Urinary bladder (tissue), 4 donors: ENCODE results near the gene THBD. TPM values are rescaled to one million over a fixed set of nuclear protein-coding genes. Genes with fewer than 3 reads are reported as not detected.

ENCODE experiments used
- DNase-seq: peaks from one replicate; pipeline ENCODE4 v3.0.0-alpha.2; 2015; ENCODE audit errors: extremely low spot score
- H3K27ac ChIP-seq: one replicate; pipeline ENCODE4 v1.5.1; 2013; ENCODE audit warnings: low read depth, mild to moderate bottlenecking, moderate library complexity
- H3K36me3 ChIP-seq: one replicate; pipeline ENCODE4 v1.6.1; 2013; ENCODE audit warnings: mild to moderate bottlenecking, moderate library complexity; ENCODE audit not compliant: insufficient read depth
- H3K4me1 ChIP-seq: one replicate; pipeline ENCODE4 v1.6.1; 2013; ENCODE audit warnings: mild to moderate bottlenecking, moderate library complexity; ENCODE audit not compliant: insufficient read depth
- H3K4me3 ChIP-seq: one replicate; pipeline ENCODE4 v1.5.1; 2013; ENCODE audit warnings: low read depth, low read length
- WGBS: extraction: QIAGEN DNeasy Blood & Tissue Kit; methylation state at CpG from one replicate; pipeline ENCODE4 v1.1.7; 2013; 5-methylcytosine and 5-hydroxymethylcytosine counted together
- polyA plus RNA-seq: library from polyadenylated mRNA; stranded (reverse); fragments of 200-250 nt; gene quantifications from one replicate; pipeline ENCODE4 v1.2.3, GENCODE V29; 2013
- total RNA-seq: library from RNA; depleted of rRNA; stranded (reverse); fragments of >200 nt; gene quantifications from one replicate; pipeline ENCODE4 v1.2.3, GENCODE V29; 2014
- donor health status: healthy with polysubstance abuse.
- donor health status: healthy.

THBD gene, protein sequence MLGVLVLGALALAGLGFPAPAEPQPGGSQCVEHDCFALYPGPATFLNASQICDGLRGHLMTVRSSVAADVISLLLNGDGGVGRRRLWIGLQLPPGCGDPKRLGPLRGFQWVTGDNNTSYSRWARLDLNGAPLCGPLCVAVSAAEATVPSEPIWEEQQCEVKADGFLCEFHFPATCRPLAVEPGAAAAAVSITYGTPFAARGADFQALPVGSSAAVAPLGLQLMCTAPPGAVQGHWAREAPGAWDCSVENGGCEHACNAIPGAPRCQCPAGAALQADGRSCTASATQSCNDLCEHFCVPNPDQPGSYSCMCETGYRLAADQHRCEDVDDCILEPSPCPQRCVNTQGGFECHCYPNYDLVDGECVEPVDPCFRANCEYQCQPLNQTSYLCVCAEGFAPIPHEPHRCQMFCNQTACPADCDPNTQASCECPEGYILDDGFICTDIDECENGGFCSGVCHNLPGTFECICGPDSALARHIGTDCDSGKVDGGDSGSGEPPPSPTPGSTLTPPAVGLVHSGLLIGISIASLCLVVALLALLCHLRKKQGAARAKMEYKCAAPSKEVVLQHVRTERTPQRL
- total RNA-seq (11.1 TPM), polyA plus RNA-seq (55.0 TPM)

DNA sequence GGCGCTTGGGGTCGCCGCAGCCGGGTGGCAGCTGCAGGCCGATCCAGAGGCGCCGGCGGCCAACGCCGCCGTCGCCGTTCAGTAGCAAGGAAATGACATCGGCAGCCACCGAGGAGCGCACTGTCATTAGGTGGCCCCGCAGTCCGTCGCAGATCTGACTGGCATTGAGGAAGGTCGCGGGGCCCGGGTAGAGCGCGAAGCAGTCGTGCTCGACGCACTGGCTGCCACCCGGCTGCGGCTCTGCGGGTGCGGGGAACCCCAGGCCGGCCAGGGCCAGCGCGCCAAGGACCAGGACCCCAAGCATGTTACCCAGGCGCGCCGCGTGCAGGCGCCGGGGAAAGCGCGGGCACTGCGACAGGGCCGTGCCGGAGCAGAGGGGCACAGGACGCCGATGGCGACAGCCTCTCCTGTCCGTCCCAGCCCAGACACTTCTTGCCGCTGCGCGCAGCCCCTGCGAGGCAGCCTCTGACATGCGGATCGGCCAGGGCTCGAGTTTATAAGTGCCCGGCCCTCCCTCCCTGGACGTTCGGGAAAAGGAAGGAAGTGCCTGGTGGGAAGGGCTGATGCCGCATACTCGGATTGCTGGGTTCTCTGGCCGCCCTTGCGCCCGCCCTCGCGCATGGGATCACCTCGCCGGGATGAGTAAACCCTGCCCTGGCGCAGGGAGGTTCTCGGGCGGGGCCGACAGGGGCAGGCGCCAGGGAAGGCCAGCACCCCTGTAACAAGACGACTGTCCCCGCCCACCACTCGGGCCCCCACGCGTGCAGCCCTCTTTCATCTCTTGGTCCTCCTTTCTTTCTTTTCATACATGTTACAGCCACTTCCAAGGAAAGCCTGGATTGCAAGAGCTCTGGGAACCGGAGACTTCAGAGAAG is at the start of gene THBD:
THBD (minus strand) TSS at position 472 of the 875 bp plus-strand sequence; CDS start at position 304, 168 bp downstream.
- no peak for DNase-seq
- WGBS: under 1% methylated on average over 79 of the region's 79 CpGs
- H3K27ac ChIP-seq: peak within 1 kb of the TSS; percentile 75
- H3K4me3 ChIP-seq: peak within 1 kb of the TSS; percentile 38
- no peaks in the 10 kb centered on the region for H3K4me1 ChIP-seq
- no peaks in the 10 kb centered on the region for H3K36me3 ChIP-seq

GRCh38 chr20:23097636-23098580 is 48.4 kb upstream of the THBD start:
- no peaks in the 10 kb centered on the region for H3K4me1 ChIP-seq

GRCh38 chr20:23096986-23097520 is 47.6 kb upstream of the THBD start:
- Histone ChIP-seq H3K4me3 (no peak overlapping the region), H3K36me3 (no peaks in the 10 kb centered on the region), H3K27ac (no peak overlapping the region), H3K4me1 (no peaks in the 10 kb centered on the region)
- 79% methylated on average over 11 of the region's 11 CpGs for WGBS
- no peak for DNase-seq

More at GRCh38 chr20:23097636-23098580, 48.4 kb upstream of the THBD start:
- WGBS: 87% methylated on average over 16 of the region's 16 CpGs
- H3K27ac ChIP-seq: no peak overlapping the region
- H3K36me3 ChIP-seq: no peaks in the 10 kb centered on the region
- no peak overlapping the region for H3K4me3 ChIP-seq
- no peak for DNase-seq

DNA sequence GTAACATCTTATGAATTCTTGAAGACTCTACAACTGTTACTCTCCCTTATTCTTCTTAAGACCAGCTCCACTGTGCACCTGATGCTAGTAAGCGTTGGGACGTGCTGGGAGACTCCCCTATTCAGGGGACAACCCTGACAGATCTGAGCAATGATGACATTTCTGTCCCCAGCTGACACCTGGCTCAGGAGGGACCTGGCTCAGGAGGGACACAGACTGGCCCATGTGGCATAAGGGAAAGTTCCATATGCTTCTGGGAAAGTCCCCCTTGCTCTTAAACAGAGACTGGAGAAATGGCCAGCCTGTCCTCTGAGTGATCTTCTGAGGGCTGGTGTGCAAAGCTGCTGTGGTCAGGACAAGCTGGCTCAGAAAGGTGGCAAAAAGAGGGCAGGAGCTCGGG is 46.6 kb upstream of the THBD start:
- 94% methylated on average over 3 of the region's 3 CpGs for WGBS
- no peak overlapping the region for H3K27ac ChIP-seq

DNA sequence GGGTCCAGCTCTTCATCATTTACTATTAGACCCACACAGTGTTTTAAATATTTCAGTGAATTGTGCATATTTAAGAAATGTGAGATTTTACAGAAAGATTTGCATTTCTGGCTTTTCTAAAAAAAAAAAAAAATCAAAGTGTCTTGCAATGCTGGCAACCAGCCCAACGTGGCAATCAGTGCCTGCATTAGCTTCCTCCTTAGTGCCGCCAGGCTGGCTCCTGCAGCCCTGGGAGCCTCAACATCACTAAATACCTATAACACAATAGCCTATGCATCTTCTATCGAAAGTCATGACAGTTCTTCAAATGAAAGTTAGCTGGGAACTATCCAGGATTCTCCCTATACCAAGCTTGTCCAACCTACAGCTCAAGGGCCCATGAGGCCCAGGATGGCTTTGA is 46.0 kb upstream of the THBD start:
- DNase-seq: no peak
- Histone ChIP-seq H3K4me3 (no peak overlapping the region), H3K36me3 (no peaks in the 10 kb centered on the region), H3K27ac (no peak overlapping the region), H3K4me1 (no peaks in the 10 kb centered on the region)
- 75% methylated on average over 3 of the region's 3 CpGs for WGBS

More for the DNA sequence above, 46.6 kb upstream of the THBD start:
- Histone ChIP-seq H3K4me1 (no peaks in the 10 kb centered on the region), H3K36me3 (no peaks in the 10 kb centered on the region), H3K4me3 (no peak overlapping the region)
- DNase-seq: no peak

DNA sequence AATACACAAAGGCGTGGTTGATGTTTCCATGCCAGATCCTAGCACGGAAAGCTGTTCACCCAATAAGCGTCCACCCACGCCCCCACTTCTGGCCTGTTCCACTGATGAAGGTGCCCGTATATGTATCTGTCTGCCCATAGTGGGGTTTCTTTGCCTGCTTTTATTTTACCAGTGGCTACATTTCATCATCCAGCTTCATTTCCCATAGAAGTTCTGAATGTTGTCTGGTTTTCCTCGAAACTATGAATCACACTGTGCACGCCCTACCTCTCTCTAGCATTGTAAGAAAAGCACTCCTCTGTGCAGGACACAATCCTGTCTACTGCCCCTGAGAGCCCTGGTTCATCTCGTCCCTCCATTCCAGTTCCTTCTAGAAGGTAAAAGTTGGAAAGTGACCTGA is 45.5 kb upstream of the THBD start:
- no peak overlapping the region for H3K27ac ChIP-seq
- 91% methylated on average over 8 of the region's 8 CpGs for WGBS
- H3K36me3 ChIP-seq: no peaks in the 10 kb centered on the region
- no peak overlapping the region for H3K4me3 ChIP-seq
- H3K4me1 ChIP-seq: no peaks in the 10 kb centered on the region
- no peak for DNase-seq

DNA sequence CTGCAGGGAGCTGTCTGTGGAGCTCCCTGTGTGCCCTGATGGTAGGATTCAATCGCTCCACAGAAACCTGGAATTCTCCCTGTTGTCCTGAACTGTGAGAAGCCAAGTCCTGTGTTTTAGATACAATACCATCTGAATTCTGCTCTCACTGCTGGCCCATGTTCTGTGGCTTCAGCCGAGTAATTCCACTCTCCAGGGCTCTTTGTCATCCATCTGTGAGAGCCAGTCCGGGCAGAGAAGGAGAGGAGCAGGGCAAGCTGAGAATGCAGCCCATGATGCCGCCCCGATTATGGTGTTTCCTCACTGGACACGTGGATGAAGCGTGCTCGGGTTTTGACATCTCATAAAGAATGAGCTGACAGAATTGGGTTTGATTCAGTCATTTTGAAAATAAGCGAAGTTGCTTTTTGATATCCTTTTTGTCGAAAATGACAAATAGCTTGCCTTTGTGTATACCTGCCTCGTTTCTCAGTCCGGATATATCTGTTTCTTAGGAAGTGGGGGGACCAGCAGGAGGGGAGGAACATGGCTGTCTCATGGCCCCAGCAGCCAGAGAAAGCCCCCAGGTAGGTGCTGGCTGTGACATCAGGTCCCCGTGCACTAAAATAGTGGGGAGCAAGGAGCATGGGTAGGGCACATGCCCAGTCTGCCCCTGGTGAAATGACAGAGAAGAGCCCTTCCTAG is 44.9 kb upstream of the THBD start:
- Histone ChIP-seq H3K4me3 (no peak overlapping the region), H3K4me1 (no peaks in the 10 kb centered on the region), H3K27ac (no peak overlapping the region), H3K36me3 (no peaks in the 10 kb centered on the region)
- no peak for DNase-seq
- WGBS: 87% methylated on average over 13 of the region's 13 CpGs

GRCh38 chr20:23093613-23094012 is 44.1 kb upstream of the THBD start:
- H3K4me3 ChIP-seq: no peak overlapping the region
- no peak overlapping the region for H3K27ac ChIP-seq
- no peak for DNase-seq
- WGBS: 65% methylated on average over 3 of the region's 3 CpGs
- no peaks in the 10 kb centered on the region for H3K4me1 ChIP-seq
- H3K36me3 ChIP-seq: no peaks in the 10 kb centered on the region

DNA sequence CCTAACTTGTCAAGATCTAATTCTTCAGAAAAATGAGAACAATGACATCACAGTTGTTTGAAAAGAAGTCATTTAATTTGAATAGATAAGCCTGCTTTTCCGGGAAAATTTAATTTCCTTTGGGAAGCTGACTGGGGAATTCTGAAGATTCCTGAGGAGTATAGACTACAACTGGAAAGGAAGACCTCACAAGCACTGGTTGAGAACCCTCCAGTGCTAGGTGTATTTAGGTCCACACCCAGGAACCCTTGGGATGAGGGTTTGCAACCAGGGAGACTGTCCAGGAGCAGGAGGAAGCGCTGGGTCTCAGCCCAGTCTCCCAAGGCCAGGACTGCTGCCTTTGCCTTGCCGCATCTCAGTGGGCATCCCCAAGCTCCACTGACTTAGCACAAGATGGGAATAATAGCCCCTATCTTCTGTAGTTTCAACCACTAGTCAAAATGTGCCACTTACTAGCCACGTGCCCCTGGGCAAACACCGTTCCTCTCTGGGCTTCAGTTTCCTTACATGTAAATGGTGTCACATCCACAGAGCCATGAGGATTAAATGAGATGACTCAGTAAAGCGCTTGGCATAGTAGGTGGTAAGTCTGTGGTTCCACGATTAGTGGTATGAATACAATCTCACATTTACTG is 43.5 kb upstream of the THBD start:
- no peak overlapping the region for H3K4me3 ChIP-seq
- WGBS: 81% methylated on average over 7 of the region's 7 CpGs

DNA sequence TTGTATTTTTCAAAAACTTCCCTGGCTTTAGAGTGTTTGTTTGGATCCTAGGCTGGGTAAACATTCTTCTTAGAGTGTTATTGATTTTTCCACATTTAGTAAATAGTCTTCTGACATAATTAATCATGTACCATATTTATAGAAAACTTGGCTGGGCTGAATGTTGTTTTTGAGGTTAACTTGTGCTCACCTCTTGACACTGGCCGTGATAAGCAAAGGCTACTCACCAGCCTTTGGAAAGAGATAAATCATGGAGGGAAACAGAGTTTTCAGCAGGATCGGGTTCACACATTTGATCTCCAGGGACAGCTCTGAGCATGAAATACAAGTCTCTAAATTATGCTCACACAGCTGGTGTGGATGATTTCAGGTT is 42.9 kb upstream of the THBD start:
- DNase-seq: no peak
- no peak overlapping the region for H3K27ac ChIP-seq
- H3K4me1 ChIP-seq: no peaks in the 10 kb centered on the region
- no peak overlapping the region for H3K4me3 ChIP-seq
- 53% methylated on average over 2 of the region's 2 CpGs for WGBS
- H3K36me3 ChIP-seq: no peaks in the 10 kb centered on the region

More for the DNA sequence above, 43.5 kb upstream of the THBD start:
- DNase-seq: no peak
- no peaks in the 10 kb centered on the region for H3K36me3 ChIP-seq
- H3K4me1 ChIP-seq: no peaks in the 10 kb centered on the region
- H3K27ac ChIP-seq: no peak overlapping the region

DNA sequence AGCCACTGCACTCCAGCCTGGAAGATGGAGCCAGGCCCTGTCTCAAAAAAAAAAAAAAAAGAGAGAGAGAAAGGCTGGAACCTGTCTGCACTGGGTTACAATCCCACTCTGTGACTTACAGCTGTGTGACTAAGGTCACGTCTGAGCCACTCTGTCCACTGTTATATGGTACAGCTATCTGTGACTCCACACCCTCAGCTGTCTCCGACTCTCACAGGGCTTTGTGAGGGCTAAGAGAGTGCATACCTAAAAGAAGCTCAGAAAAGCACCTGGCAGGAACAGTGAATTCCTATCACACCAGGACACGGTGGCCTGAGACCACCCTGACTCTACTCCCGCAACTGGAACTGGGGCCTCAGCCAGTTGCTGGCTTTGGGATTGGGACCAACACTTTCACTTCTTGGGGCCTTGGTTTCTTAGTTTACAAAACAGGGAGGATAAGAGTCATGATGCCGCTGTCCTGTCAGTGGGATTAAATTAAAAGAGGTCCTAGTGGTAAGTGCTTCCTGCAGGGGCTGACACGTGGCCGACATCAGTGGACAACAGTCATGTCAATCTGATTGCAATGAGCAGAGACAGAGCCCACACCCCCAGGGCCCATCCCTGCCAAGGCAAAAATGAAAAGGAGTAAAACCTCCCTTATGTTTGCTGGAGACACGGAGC is 42.4 kb upstream of the THBD start:
- no peak for DNase-seq
- Histone ChIP-seq H3K27ac (no peak overlapping the region), H3K36me3 (no peaks in the 10 kb centered on the region), H3K4me3 (no peak overlapping the region), H3K4me1 (no peaks in the 10 kb centered on the region)
- WGBS: 61% methylated on average over 8 of the region's 8 CpGs
